ENCODE data around the gene CNIH4.
A peak's percentile ranks its signal among the peaks of the same experiment; 100 is the strongest.
"Not testable (repeated sequence)": the region's sequence is repeated elsewhere in the genome, so short reads cannot be mapped to it uniquely, and the experiment has no call there.

CNIH4 gene

GRCh38 chr1:224352436-224353085 is 4.1 kb upstream of the CNIH4 start:
- not testable (repeated sequence) for DNase-seq (ENCODE audit: low read depth)

GRCh38 chr1:224353975-224354925 is 2.4 kb upstream of the CNIH4 start:
- Histone ChIP-seq H3K9me3 (ENCODE audit: control insufficient read depth, low read length) (no peaks in the 10 kb centered on the region), H3K36me3 (ENCODE audit: control insufficient read depth, insufficient read depth, low read length, severe bottlenecking) (no peaks in the 10 kb centered on the region), H3K4me3 (ENCODE audit: low read length) (no peak overlapping the region), H3K27me3 (replicated peaks; ENCODE audit: control insufficient read depth, insufficient read depth, low read length) (no peaks in the 10 kb centered on the region), H3K9ac (ENCODE audit: low read length) (no peak overlapping the region), H3K4me1 (ENCODE audit: control insufficient read depth, insufficient read depth, low read length) (peaks cover 16% of the 10 kb centered on the region)
- DNase-seq (ENCODE audit: low read depth) = no peak

More at GRCh38 chr1:224352436-224353085, 4.1 kb upstream of the CNIH4 start:
- not testable (repeated sequence) for H3K36me3 ChIP-seq (ENCODE audit: control insufficient read depth, insufficient read depth, low read length, severe bottlenecking); H3K4me1 ChIP-seq (ENCODE audit: control insufficient read depth, insufficient read depth, low read length); H3K27me3 ChIP-seq (replicated peaks; ENCODE audit: control insufficient read depth, insufficient read depth, low read length); H3K9me3 ChIP-seq (ENCODE audit: control insufficient read depth, low read length); H3K4me3 ChIP-seq (ENCODE audit: low read length); H3K9ac ChIP-seq (ENCODE audit: low read length)

GRCh38 chr1:224357626-224358124 is 996 bp downstream of the CNIH4 start:
- peak; percentile 91 for DNase-seq (ENCODE audit: low read depth)
- H3K4me1 ChIP-seq (ENCODE audit: control insufficient read depth, insufficient read depth, low read length) = peaks cover 20% of the 10 kb centered on the region
- no peaks in the 10 kb centered on the region for H3K36me3 ChIP-seq (ENCODE audit: control insufficient read depth, insufficient read depth, low read length, severe bottlenecking)
- peak overlapping the region; percentile 97 for H3K4me3 ChIP-seq (ENCODE audit: low read length)
- H3K9ac ChIP-seq (ENCODE audit: low read length) = peak overlapping the region; percentile 96
- no peaks in the 10 kb centered on the region for H3K9me3 ChIP-seq (ENCODE audit: control insufficient read depth, low read length)
- H3K27me3 ChIP-seq (replicated peaks; ENCODE audit: control insufficient read depth, insufficient read depth, low read length) = no peaks in the 10 kb centered on the region

GRCh38 chr1:224358237-224358636 is 1.6 kb downstream of the CNIH4 start:
- no peaks in the 10 kb centered on the region for H3K9me3 ChIP-seq (ENCODE audit: control insufficient read depth, low read length)
- no peak for DNase-seq (ENCODE audit: low read depth)
- no peaks in the 10 kb centered on the region for H3K27me3 ChIP-seq (replicated peaks; ENCODE audit: control insufficient read depth, insufficient read depth, low read length)
- peak overlapping the region; percentile 97 for H3K4me3 ChIP-seq (ENCODE audit: low read length)
- H3K4me1 ChIP-seq (ENCODE audit: control insufficient read depth, insufficient read depth, low read length) = peaks cover 20% of the 10 kb centered on the region
- no peaks in the 10 kb centered on the region for H3K36me3 ChIP-seq (ENCODE audit: control insufficient read depth, insufficient read depth, low read length, severe bottlenecking)
- peak overlapping the region; percentile 96 for H3K9ac ChIP-seq (ENCODE audit: low read length)

- Histone ChIP-seq H3K4me1 (ENCODE audit: control insufficient read depth, insufficient read depth, low read length) (peaks cover 20% of the 10 kb centered on the region), H3K36me3 (ENCODE audit: control insufficient read depth, insufficient read depth, low read length, severe bottlenecking) (no peaks in the 10 kb centered on the region), H3K9ac (ENCODE audit: low read length) (no peak overlapping the region), H3K9me3 (ENCODE audit: control insufficient read depth, low read length) (no peaks in the 10 kb centered on the region), H3K4me3 (ENCODE audit: low read length) (peak overlapping the region; percentile 24), H3K27me3 (replicated peaks; ENCODE audit: control insufficient read depth, insufficient read depth, low read length) (no peaks in the 10 kb centered on the region)
- DNase-seq (ENCODE audit: low read depth) = no peak
Measured at GRCh38 chr1:224359207-224359606, 2.5 kb downstream of the CNIH4 start.

GRCh38 chr1:224368409-224368808 is 11.7 kb downstream of the CNIH4 start:
- no peak overlapping the region for H3K9ac ChIP-seq (ENCODE audit: low read length)
- no peaks in the 10 kb centered on the region for H3K4me1 ChIP-seq (ENCODE audit: control insufficient read depth, insufficient read depth, low read length)
- H3K9me3 ChIP-seq (ENCODE audit: control insufficient read depth, low read length) = no peaks in the 10 kb centered on the region
- H3K36me3 ChIP-seq (ENCODE audit: control insufficient read depth, insufficient read depth, low read length, severe bottlenecking) = peaks cover 69% of the 10 kb centered on the region
- no peak overlapping the region for H3K4me3 ChIP-seq (ENCODE audit: low read length)
- DNase-seq (ENCODE audit: low read depth) = no peak
- no peaks in the 10 kb centered on the region for H3K27me3 ChIP-seq (replicated peaks; ENCODE audit: control insufficient read depth, insufficient read depth, low read length)

GRCh38 chr1:224373008-224373590 is 16.4 kb downstream of the CNIH4 start:
- Histone ChIP-seq H3K27me3 (replicated peaks; ENCODE audit: control insufficient read depth, insufficient read depth, low read length) (no peaks in the 10 kb centered on the region), H3K4me1 (ENCODE audit: control insufficient read depth, insufficient read depth, low read length) (peaks cover 20% of the 10 kb centered on the region), H3K36me3 (ENCODE audit: control insufficient read depth, insufficient read depth, low read length, severe bottlenecking) (peaks cover 87% of the 10 kb centered on the region), H3K4me3 (ENCODE audit: low read length) (no peak overlapping the region), H3K9me3 (ENCODE audit: control insufficient read depth, low read length) (no peaks in the 10 kb centered on the region), H3K9ac (ENCODE audit: low read length) (no peak overlapping the region)
- DNase-seq (ENCODE audit: low read depth) = no peak

GRCh38 chr1:224375059-224375458 is 18.4 kb downstream of the CNIH4 start:
- DNase-seq (ENCODE audit: low read depth) = no peak
- Histone ChIP-seq H3K36me3 (ENCODE audit: control insufficient read depth, insufficient read depth, low read length, severe bottlenecking) (peaks cover 76% of the 10 kb centered on the region), H3K27me3 (replicated peaks; ENCODE audit: control insufficient read depth, insufficient read depth, low read length) (no peaks in the 10 kb centered on the region), H3K9ac (ENCODE audit: low read length) (no peak overlapping the region), H3K4me3 (ENCODE audit: low read length) (no peak overlapping the region), H3K4me1 (ENCODE audit: control insufficient read depth, insufficient read depth, low read length) (peaks cover 24% of the 10 kb centered on the region), H3K9me3 (ENCODE audit: control insufficient read depth, low read length) (no peaks in the 10 kb centered on the region)

GRCh38 chr1:224377676-224378006 is 21.0 kb downstream of the CNIH4 start:
- Histone ChIP-seq H3K36me3 (ENCODE audit: control insufficient read depth, insufficient read depth, low read length, severe bottlenecking) (peaks cover 65% of the 10 kb centered on the region), H3K27me3 (replicated peaks; ENCODE audit: control insufficient read depth, insufficient read depth, low read length) (no peaks in the 10 kb centered on the region)
- peak; percentile 30 for DNase-seq (ENCODE audit: low read depth)

GRCh38 chr1:224378855-224379631 is 22.4 kb downstream of the CNIH4 start:
- H3K27me3 ChIP-seq (replicated peaks; ENCODE audit: control insufficient read depth, insufficient read depth, low read length) = no peaks in the 10 kb centered on the region
- no peak overlapping the region for H3K4me3 ChIP-seq (ENCODE audit: low read length)
- H3K9me3 ChIP-seq (ENCODE audit: control insufficient read depth, low read length) = no peaks in the 10 kb centered on the region
- H3K36me3 ChIP-seq (ENCODE audit: control insufficient read depth, insufficient read depth, low read length, severe bottlenecking) = peaks cover 54% of the 10 kb centered on the region
- no peak overlapping the region for H3K9ac ChIP-seq (ENCODE audit: low read length)
- DNase-seq (ENCODE audit: low read depth) = no peak
- peaks cover 24% of the 10 kb centered on the region for H3K4me1 ChIP-seq (ENCODE audit: control insufficient read depth, insufficient read depth, low read length)

More at GRCh38 chr1:224377676-224378006, 21.0 kb downstream of the CNIH4 start:
- no peaks in the 10 kb centered on the region for H3K9me3 ChIP-seq (ENCODE audit: control insufficient read depth, low read length)
- H3K4me1 ChIP-seq (ENCODE audit: control insufficient read depth, insufficient read depth, low read length) = peaks cover 24% of the 10 kb centered on the region
- no peak overlapping the region for H3K4me3 ChIP-seq (ENCODE audit: low read length)
- H3K9ac ChIP-seq (ENCODE audit: low read length) = no peak overlapping the region
